Immature natural killer cell (primary cell): Measurements from ENCODE around the gene CCHCR1. TPM values are rescaled to one million over a fixed set of nuclear protein-coding genes. Genes with fewer than 3 reads are reported as not detected.
"Not testable (repeated sequence)": the region's sequence is repeated elsewhere in the genome, so short reads cannot be mapped to it uniquely, and the experiment has no call there.

ENCODE experiments used
- DNase-seq, 3 donors: peaks; one replicate each; pipeline ENCODE4 v3.0.0; 2022; ENCODE audit warnings: mixed read lengths in 1 of 3
- H3K27ac Mint-ChIP-seq, 6 donors: one replicate each; pipeline ENCODE4 v1.8.0; 2020; ENCODE audit warnings: mixed read lengths in 6 of 6, mild to moderate bottlenecking in 5 of 6, inconsistent platforms in 4 of 6, moderate library complexity in 3 of 6
- H3K27me3 Mint-ChIP-seq, 3 donors: one replicate each; pipeline ENCODE4 v1.8.0; 2020 to 2021; ENCODE audit warnings: low read depth in 3 of 3, mild to moderate bottlenecking in 3 of 3, mixed read lengths in 3 of 3, moderate library complexity in 3 of 3, inconsistent platforms in 1 of 3
- H3K36me3 Mint-ChIP-seq, 3 donors: one replicate each; pipeline ENCODE4 v1.8.0; 2020; ENCODE audit warnings: mixed read lengths in 3 of 3, inconsistent platforms in 2 of 3, mild to moderate bottlenecking in 2 of 3
- H3K4me1 Mint-ChIP-seq, 2 donors: one replicate each; pipeline ENCODE4 v1.8.0; 2020; ENCODE audit warnings: inconsistent platforms in 2 of 2, mild to moderate bottlenecking in 2 of 2, mixed read lengths in 2 of 2, moderate library complexity in 1 of 2
- H3K4me3 Mint-ChIP-seq, 5 donors: one replicate each; pipeline ENCODE4 v1.8.0; 2020; ENCODE audit warnings: mild to moderate bottlenecking in 5 of 5, mixed read lengths in 5 of 5, inconsistent platforms in 3 of 5, moderate library complexity in 3 of 5
- H3K9me3 Mint-ChIP-seq, 6 donors: one replicate each; pipeline ENCODE4 v1.8.0; 2020; ENCODE audit warnings: mild to moderate bottlenecking in 6 of 6, mixed read lengths in 6 of 6, inconsistent platforms in 4 of 6, moderate library complexity in 3 of 6
- polyA plus RNA-seq, 3 donors: library from polyadenylated mRNA; unstranded; fragments of 300-500 nt; fragmentation: Illumina TruSeq; gene quantifications; one replicate each; pipeline ENCODE4 v1.2.3, GENCODE V29; 2021

CCHCR1 gene, protein sequence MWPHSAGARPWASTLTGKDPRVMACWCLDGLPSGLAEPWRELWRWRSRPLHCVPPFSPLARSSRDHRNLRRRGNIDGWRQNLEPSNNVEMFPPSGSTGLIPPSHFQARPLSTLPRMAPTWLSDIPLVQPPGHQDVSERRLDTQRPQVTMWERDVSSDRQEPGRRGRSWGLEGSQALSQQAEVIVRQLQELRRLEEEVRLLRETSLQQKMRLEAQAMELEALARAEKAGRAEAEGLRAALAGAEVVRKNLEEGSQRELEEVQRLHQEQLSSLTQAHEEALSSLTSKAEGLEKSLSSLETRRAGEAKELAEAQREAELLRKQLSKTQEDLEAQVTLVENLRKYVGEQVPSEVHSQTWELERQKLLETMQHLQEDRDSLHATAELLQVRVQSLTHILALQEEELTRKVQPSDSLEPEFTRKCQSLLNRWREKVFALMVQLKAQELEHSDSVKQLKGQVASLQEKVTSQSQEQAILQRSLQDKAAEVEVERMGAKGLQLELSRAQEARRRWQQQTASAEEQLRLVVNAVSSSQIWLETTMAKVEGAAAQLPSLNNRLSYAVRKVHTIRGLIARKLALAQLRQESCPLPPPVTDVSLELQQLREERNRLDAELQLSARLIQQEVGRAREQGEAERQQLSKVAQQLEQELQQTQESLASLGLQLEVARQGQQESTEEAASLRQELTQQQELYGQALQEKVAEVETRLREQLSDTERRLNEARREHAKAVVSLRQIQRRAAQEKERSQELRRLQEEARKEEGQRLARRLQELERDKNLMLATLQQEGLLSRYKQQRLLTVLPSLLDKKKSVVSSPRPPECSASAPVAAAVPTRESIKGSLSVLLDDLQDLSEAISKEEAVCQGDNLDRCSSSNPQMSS
- polyA plus RNA-seq, result 1 to 10 TPM in 2 of 3 donors, under 1 TPM in 1; 0.42 to 6.1 (median 4.8) TPM

DNA sequence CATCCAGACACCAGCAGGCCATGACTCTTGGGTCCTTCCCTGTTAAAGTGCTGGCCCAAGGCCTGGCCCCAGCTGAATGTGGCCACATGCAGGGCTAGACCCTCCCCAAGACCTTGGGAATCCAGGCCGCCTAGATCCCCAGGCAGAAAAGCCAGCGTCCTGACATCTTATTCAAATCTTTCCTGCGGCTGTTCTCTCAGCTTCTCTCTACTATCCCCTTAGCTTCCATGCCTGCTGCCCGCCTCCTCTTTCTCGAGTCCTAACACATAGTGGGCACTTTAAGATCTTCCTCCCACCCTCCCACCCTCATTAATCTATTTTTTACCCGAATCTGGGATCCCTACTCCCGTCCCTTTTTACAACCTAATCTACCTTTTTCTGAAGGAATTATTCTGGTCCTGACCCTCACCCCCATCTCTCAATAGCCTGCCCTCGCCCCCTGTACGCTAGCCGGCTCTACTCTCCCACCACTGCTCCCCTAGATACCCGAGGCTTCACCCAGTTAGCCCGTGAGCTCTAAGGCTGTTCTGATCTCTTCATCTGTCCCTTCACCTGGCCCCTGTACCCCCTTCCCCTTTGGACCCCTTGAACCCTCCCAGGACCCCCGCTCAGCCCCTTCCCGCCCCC, at the start of gene CCHCR1:
Gene CCHCR1 (minus strand): TSS at position 290 of the 627 bp plus-strand sequence. CDS start 202 bp downstream, at position 88.
- H3K27me3 Mint-ChIP-seq, result peaks cover 2 to 7% (median 2%) of the 10 kb centered on the region in 3 donors
- peaks cover 25 to 32% of the 10 kb centered on the region in 2 donors for H3K4me1 Mint-ChIP-seq

GRCh38 chr6:31205638-31206037, 48.0 kb upstream of the CCHCR1 start:
- Mint-ChIP-seq H3K9me3 (no peaks in the 10 kb centered on the region), H3K27me3 (peaks cover 0 to 4% (median 4%) of the 10 kb centered on the region in 3 donors), H3K4me1 (peaks cover 37 to 45% of the 10 kb centered on the region in 2 donors), H3K27ac (peak overlapping the region in 5 of 6 donors; percentile 1 to 85 (median 77)), H3K36me3 (peaks cover 0 to 4% (median 3%) of the 10 kb centered on the region in 3 donors), H3K4me3 (peak overlapping the region; percentile 38 to 69 (median 49))
- DNase-seq, result no peak

More for the DNA sequence above, at the start of gene CCHCR1:
- DNase-seq, result no peak
- H3K4me3 Mint-ChIP-seq, result peak within 1 kb of the TSS; percentile 84 to 96 (median 93)
- peak within 1 kb of the TSS; percentile 82 to 98 (median 84) for H3K27ac Mint-ChIP-seq
- peaks cover 0 to 7% (median 3%) of the 10 kb centered on the region in 3 donors for H3K36me3 Mint-ChIP-seq
- H3K9me3 Mint-ChIP-seq, result no peaks in the 10 kb centered on the region

- H3K4me1 Mint-ChIP-seq, result peaks cover 39 to 53% of the 10 kb centered on the region in 2 donors
- H3K27me3 Mint-ChIP-seq, result peaks cover 0 to 4% (median 4%) of the 10 kb centered on the region in 3 donors
- H3K4me3 Mint-ChIP-seq, result peak overlapping the region; percentile 89 to 95 (median 94)
- no peak for DNase-seq
- no peaks in the 10 kb centered on the region for H3K9me3 Mint-ChIP-seq
- H3K36me3 Mint-ChIP-seq, result peaks cover 0 to 4% (median 3%) of the 10 kb centered on the region in 3 donors
- peak overlapping the region; percentile 95 to 100 (median 98) for H3K27ac Mint-ChIP-seq
These were observed 47.1 kb upstream of the CCHCR1 start for GRCh38 chr6:31204751-31205145.

- Mint-ChIP-seq H3K4me3 (peak overlapping the region; percentile 89 to 95 (median 94)), H3K4me1 (peaks cover 50 to 63% of the 10 kb centered on the region in 2 donors), H3K27ac (peak overlapping the region; percentile 95 to 100 (median 98)), H3K36me3 (peaks cover 0 to 4% (median 3%) of the 10 kb centered on the region in 3 donors), H3K9me3 (no peaks in the 10 kb centered on the region), H3K27me3 (peaks cover 0 to 4% (median 2%) of the 10 kb centered on the region in 3 donors)
- peak; percentile 55 to 70 (median 70) for DNase-seq
These were observed 45.9 kb upstream of the CCHCR1 start for GRCh38 chr6:31203345-31203979.

- Mint-ChIP-seq H3K4me1 (peaks cover 55 to 69% of the 10 kb centered on the region in 2 donors), H3K9me3 (no peaks in the 10 kb centered on the region), H3K27ac (peak overlapping the region; percentile 71 to 100 (median 98)), H3K36me3 (peaks cover 0 to 3% (median 0%) of the 10 kb centered on the region in 3 donors), H3K4me3 (peak overlapping the region in 4 of 5 donors; percentile 12 to 46 (median 26)), H3K27me3 (peaks cover 5 to 10% (median 7%) of the 10 kb centered on the region in 3 donors)
- no peak for DNase-seq
These were observed 44.9 kb upstream of the CCHCR1 start for GRCh38 chr6:31202259-31203166.

DNA sequence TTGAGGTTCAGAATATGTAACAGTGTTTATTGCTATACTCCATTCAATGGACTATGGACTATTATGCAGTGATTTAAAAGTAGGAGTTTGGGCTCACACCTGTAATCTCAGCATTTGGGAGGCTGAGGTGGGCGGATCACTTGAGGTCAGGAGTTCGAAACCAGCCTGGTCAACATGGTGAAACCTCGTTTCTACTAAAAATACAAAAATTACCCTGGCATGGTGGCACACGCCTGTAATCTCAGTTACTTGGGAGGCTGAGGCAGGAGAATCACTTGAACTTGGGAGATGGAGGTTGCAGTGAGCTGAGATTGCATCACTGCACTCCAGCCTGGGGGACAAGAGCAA, 41.5 kb upstream of the CCHCR1 start:
- DNase-seq, H3K36me3 Mint-ChIP-seq, H3K9me3 Mint-ChIP-seq: not testable (repeated sequence)
- peaks cover 12 to 17% (median 13%) of the 10 kb centered on the region in 3 donors for H3K27me3 Mint-ChIP-seq
- H3K27ac Mint-ChIP-seq, result peak overlapping the region; percentile 78 to 97 (median 89)
- peak overlapping the region; percentile 14 to 96 (median 92) for H3K4me3 Mint-ChIP-seq
- peaks cover 60 to 77% of the 10 kb centered on the region in 2 donors for H3K4me1 Mint-ChIP-seq

DNA sequence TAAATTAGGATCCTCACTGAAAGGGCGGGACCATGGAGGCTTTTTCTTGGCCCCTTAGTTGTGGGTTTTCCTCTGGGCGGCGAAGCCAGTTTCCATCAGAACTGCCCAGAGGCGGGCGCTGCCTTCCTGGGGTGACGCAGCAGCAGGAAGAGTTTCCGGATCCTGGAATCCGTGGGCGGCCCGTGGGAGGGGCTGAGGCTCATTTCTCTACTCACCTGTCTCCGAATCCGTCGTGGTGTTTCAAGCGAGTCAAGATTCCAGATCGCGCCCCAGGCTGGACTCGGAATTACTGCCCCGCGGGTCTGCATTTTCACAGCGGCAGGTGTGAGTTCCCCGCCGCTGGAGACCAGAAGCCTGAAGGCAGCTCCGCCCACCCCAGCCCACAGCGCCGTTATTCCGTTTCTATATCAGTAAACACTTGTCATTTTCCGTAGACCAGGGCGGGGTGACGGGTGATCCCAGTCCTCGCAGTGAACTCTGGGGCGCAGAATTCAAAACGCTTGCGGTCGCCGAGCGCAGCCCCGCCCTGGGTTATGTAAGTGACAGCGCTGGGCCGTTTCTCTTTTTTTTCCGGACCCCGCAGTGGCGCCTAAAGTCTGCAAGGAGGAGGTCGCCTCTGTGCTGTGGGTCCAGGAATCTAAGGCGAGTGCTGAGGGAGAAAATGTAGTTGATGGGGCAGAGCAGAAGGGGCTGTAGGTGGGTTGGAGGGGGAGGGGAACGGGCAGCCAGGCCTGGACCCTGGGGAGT, 40.1 kb upstream of the CCHCR1 start:
- no peaks in the 10 kb centered on the region for H3K9me3 Mint-ChIP-seq
- peak overlapping the region; percentile 89 to 97 (median 96) for H3K27ac Mint-ChIP-seq
- peak; percentile 94 to 95 (median 94) for DNase-seq
- peaks cover 47 to 63% of the 10 kb centered on the region in 2 donors for H3K4me1 Mint-ChIP-seq
- H3K27me3 Mint-ChIP-seq, result peaks cover 11 to 17% (median 13%) of the 10 kb centered on the region in 3 donors
- H3K36me3 Mint-ChIP-seq, result peaks cover 0 to 7% (median 3%) of the 10 kb centered on the region in 3 donors
- peak overlapping the region; percentile 90 to 96 (median 92) for H3K4me3 Mint-ChIP-seq

DNA sequence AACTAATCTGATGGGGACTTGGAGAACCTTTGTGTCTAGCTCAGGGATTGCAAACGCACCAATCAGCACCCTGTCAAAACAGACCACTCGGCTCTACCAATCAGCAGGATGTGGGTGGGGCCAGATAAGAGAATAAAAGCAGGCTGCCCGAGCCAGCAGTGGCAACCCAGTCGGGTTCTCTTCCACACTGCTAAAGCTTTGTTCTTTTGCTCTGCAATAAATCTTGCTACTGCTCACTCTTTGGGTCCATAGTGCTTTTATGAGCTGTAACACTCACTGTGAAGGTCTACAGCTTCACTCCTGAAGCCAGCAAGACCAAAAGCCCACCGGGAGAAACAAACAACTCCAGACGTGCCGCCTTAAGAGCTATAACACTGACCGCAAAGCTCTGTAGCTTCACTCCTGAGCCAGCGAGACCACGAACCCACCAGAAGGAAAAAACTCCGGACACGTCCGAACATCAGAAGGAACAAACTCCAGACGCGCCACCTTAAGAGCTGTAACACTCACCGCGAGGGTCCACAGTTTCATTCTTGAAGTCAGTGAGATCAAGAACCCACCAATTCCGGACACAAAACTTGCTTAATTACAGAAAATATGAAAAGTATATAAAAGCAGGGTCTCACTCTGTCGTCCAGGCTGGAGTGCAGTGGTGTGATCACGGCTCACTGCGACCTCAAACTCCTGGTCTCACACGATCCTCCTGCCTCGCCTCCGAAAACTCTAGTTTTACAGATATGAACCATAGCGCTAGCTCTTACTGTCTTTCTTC, 38.8 kb upstream of the CCHCR1 start:
- H3K27me3 Mint-ChIP-seq, result peaks cover 11 to 17% (median 13%) of the 10 kb centered on the region in 3 donors
- not testable (repeated sequence) for H3K36me3 Mint-ChIP-seq, H3K9me3 Mint-ChIP-seq, DNase-seq
- H3K4me1 Mint-ChIP-seq, result peaks cover 39 to 52% of the 10 kb centered on the region in 2 donors
- H3K27ac Mint-ChIP-seq, result peak overlapping the region; percentile 89 to 97 (median 96)
- H3K4me3 Mint-ChIP-seq, result peak overlapping the region; percentile 90 to 96 (median 92)

DNA sequence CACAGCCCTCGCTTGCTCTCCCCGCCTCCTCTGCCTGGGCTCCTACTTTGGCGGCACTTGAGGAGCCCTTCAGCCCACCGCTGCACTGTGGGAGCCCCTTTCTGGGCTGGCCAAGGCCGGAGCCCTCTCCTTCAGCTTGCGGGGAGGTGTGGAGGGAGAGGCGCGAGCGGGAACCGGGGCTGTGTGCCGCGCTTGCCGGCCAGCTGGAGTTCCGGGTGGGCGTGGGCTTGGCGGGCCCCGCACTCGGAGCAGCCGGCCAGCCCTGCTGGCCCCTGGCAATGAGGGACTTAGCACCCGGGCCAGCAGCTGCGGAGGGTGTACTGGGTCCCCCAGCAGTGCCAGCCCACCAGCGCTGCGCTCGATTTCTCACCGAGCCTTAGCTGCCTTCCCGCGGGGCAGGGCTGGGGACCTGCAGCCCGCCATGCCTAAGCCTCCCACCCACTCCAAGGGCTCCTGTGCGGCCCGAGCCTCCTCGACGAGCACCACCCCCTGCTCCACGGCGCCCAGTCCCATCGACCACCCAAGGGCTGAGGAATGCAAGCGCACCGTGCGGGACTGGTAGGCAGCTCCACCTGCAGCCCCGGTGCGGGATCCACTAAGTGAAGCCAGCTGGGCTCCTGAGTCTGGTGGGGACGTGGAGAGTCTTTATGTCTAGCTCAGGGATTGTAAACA, 37.8 kb upstream of the CCHCR1 start:
- H3K27me3 Mint-ChIP-seq, result peaks cover 11 to 17% (median 13%) of the 10 kb centered on the region in 3 donors
- peaks cover 34 to 45% of the 10 kb centered on the region in 2 donors for H3K4me1 Mint-ChIP-seq
- peak overlapping the region in 3 of 6 donors; percentile 94 to 96 (median 95) for H3K27ac Mint-ChIP-seq
- not testable (repeated sequence) for DNase-seq, H3K9me3 Mint-ChIP-seq, H3K4me3 Mint-ChIP-seq, H3K36me3 Mint-ChIP-seq

GRCh38 chr6:31194061-31194834, 36.6 kb upstream of the CCHCR1 start:
- H3K27ac Mint-ChIP-seq, result peak overlapping the region; percentile 17 to 81 (median 66)
- H3K27me3 Mint-ChIP-seq, result peaks cover 11 to 17% (median 13%) of the 10 kb centered on the region in 3 donors
- H3K36me3 Mint-ChIP-seq, result peaks cover 0 to 4% (median 3%) of the 10 kb centered on the region in 3 donors
- H3K4me3 Mint-ChIP-seq, result no peak overlapping the region
- H3K9me3 Mint-ChIP-seq, result no peaks in the 10 kb centered on the region
- peaks cover 26 to 35% of the 10 kb centered on the region in 2 donors for H3K4me1 Mint-ChIP-seq
- no peak for DNase-seq
